Brain microvascular endothelial cell (primary cell): ENCODE measurements around the gene NTPCR.

Source experiments
- DNase-seq: peaks from one replicate; pipeline ENCODE4 v3.0.0-alpha.2; 2020
- H3K27ac ChIP-seq: fragments of 250-450 bp; sonication (Bioruptor Pico); 2 replicates; pipeline ENCODE4 v1.5.1; 2020; ENCODE audit warnings: mild to moderate bottlenecking, moderate library complexity
- H3K27me3 ChIP-seq: fragments of 250-450 bp; sonication (Bioruptor Pico); replicated peaks from 2 replicates; pipeline ENCODE4 v1.5.1; 2020; ENCODE audit warnings: mild to moderate bottlenecking
- H3K36me3 ChIP-seq: fragments of 250-450 bp; sonication (Bioruptor Pico); replicated peaks from 2 replicates; pipeline ENCODE4 v1.5.1; 2020; ENCODE audit warnings: mild to moderate bottlenecking
- H3K4me3 ChIP-seq: 2 replicates; pipeline ENCODE4 v1.5.1; 2011; ENCODE audit warnings: low read depth, mild to moderate bottlenecking, control low read depth, low read length, moderate library complexity
- CTCF ChIP-seq: IDR thresholded peaks from 2 replicates; pipeline ENCODE4 v1.5.1; 2011; ENCODE audit warnings: low read depth, mild to moderate bottlenecking, moderate library complexity, low read length, control low read depth, inconsistent platforms; ENCODE audit errors: missing control alignments
- in situ Hi-C: cut with HindIII; loops from 2 replicates; pipeline ENCODE4 v1.10.0; 2017; ENCODE audit warnings: low sequenced_read_pairs, low pct_ligation_motif_present

Gene NTPCR

DNA sequence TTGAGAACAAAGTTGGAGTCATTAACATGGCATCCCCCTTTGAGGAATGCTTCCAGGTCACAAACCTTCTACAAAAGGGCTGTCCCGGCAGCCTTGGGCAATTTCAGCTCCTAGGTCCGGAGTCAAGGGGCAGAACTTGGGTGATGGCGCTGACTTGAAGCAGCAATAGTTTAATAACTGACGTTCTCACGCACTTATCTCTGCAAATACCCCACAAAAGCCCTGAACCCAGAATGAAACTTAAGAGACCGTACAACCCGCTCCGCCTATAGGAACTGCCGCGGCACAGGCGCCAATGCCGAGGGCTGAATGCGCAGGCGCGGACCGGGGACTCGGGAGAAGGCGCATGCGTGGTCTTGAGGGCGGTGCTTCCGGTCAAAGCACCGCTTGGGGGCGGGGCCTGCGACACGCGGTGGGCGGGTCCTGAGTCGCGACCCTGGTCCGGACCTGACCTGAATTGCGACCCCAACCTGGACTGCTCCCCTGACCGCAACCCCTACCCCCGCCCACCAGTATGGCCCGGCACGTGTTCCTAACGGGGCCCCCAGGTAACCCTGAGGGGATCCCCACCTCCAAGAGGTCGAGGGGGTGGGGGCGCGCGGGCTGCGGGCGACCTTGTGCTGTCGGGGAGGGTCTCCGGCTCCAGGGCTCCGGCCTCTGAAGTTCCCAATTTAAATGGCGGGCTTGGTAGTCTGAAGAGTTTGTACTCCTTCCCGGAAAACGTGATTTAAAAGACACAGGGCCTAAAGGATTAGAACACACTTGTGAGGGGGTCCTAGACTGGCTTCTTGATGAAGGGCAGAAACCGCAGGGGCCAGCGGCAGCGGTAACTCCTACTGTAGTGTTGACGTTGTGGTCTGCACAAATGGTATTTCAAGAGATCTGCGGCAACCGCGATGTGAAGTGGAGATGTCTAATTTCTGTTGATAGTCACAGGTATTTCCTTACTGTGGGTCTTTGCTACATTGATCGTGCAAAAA lies at the start of gene NTPCR:
TSS of gene NTPCR (plus strand) at position 415 of the 980 bp plus-strand sequence. CDS start at position 515, 100 bp downstream.
- no peaks in the 10 kb centered on the region for H3K27me3 ChIP-seq
- H3K36me3 ChIP-seq = no peaks in the 10 kb centered on the region
- TF ChIP-seq CTCF = peak; percentile 2
- DNase-seq = peak; percentile 86
- in situ Hi-C loops = no loop called here
- peak within 1 kb of the TSS; percentile 81 for H3K4me3 ChIP-seq
- peak within 1 kb of the TSS; percentile 67 for H3K27ac ChIP-seq

DNA sequence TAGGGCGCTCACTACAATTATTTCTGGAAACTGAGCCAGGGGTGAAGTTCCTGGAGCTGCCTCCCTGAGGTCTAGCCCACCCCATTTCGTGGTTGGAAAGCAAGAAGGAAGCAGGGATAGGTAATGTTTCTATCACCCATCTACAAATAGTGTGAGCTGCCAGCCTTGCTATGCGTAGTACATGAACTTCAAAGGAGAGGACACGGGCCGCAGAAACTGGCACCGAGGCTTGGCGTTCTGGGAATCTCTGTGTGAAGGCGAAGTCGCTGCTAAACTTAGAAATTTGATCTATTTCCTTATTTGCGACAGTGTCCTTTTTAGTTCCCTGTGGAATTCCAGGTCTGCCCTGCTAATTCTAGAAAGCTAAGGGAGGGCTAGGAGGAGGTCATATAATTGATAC lies 49.6 kb upstream of the NTPCR start:
- in situ Hi-C loops = no loop called here
- no peak overlapping the region for H3K27ac ChIP-seq
- H3K4me3 ChIP-seq = no peak overlapping the region
- DNase-seq = no peak
- H3K27me3 ChIP-seq = peaks cover 11% of the 10 kb centered on the region
- TF ChIP-seq CTCF = no peak
- H3K36me3 ChIP-seq = no peaks in the 10 kb centered on the region

DNA sequence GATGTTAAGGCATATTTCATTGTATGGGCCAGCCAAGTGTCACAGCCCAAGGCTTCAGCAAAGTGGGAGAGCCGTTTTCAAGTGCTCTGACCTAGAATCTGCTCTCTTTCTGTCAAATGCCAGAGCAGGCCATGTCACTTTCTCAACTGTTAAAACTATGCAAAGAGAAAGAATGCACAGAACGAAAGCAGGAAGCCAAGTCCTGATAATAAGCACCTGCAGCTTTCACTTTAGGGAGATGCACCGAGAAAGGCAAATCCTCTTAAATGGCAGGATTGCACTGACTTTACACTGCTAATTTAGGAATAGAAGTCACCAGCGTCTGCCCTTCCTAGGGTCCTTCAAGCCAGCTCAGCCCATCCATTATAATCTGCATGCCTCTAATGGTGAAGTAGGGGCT lies 49.2 kb upstream of the NTPCR start:
- no peak for TF ChIP-seq CTCF
- in situ Hi-C loops = no loop called here

DNA sequence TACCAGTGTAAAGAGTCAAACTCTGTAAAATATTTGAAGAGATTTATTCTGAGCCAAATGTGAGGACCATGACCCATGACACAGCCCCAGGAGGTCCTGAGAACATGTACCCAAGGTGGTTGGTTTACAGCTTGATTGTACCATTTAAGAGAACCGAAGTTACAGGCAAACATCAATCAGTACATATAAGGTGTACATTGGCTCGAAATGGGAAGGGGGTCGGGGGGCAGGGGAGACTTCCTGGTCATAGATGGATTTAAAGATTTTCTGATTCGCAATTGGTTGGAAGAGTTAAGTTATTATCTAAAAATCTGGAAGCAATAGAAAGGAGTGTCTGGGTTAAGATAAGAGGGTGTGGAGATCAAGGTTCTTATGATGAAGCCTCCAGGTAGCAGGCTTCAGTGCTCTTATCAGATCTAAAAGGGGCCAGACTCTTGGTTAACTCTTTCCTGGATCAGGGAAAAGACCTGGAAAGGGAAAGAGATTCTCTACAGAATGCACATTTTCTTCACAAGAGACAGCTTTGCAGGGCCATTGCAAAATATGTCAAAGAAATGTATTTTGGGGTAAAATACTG lies 47.5 kb upstream of the NTPCR start:
- H3K27ac ChIP-seq = no peak overlapping the region
- H3K27me3 ChIP-seq = peaks cover 11% of the 10 kb centered on the region
- no peaks in the 10 kb centered on the region for H3K36me3 ChIP-seq
- no peak for TF ChIP-seq CTCF
- H3K4me3 ChIP-seq = no peak overlapping the region
- in situ Hi-C loops = no loop called here
- DNase-seq = no peak

More for the DNA sequence above, 49.2 kb upstream of the NTPCR start:
- DNase-seq = no peak
- Histone ChIP-seq H3K27ac (no peak overlapping the region), H3K4me3 (no peak overlapping the region), H3K36me3 (no peaks in the 10 kb centered on the region), H3K27me3 (peaks cover 14% of the 10 kb centered on the region)

GRCh38 chr1:232904131-232904530 lies 46.3 kb upstream of the NTPCR start:
- H3K27me3 ChIP-seq = peaks cover 11% of the 10 kb centered on the region
- H3K36me3 ChIP-seq = no peaks in the 10 kb centered on the region
- H3K4me3 ChIP-seq = no peak overlapping the region
- no peak for DNase-seq
- TF ChIP-seq CTCF = no peak
- H3K27ac ChIP-seq = no peak overlapping the region
- in situ Hi-C loops = no loop called here
